NCI-H2196 treated with DMSO at 0.1 percent for 48 hours (cell line): ENCODE data around the gene OR8S1.
"Not testable (repeated sequence)": the region's sequence is repeated elsewhere in the genome, so short reads cannot be mapped to it uniquely, and the experiment has no call there.

Experiments used
- DNase-seq: peaks from one replicate; lab custom pipeline; 2025; ENCODE audit not compliant: unreplicated experiment; lab: John Stamatoyannopoulos, UW

OR8S1 gene

DNA sequence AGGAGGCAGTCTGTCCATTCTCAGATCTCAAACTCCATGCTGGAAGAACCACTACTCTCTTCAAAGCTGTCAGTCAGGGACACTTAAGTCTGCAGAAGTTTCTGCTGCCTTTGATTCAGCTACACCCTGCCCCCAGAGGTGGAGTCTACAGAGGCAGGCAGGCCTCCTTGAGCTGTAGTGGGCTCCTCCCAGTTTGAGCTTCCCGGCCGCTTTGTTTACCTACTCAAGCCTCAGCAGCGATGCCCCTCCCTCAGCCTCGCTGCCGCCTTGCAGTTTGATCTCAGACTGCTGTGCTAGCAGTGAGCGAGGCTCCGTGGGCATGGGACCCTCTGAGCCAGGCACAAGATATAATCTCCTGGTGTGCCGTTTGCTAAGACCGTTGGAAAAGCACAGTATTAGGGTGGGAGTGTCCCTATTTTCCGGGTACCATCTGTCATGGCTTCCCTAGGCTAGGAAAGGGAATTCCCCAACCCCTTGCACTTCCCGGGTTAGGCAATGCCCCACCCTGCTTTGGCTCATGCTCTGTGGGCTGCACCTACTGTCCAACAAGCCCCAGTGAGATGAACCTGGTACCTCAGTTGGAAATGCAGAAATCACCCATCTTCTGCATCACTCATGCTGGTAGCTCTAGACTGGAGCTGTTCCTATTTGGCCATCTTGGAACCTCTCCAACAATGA lies 28.4 kb downstream of the OR8S1 start:
- not testable (repeated sequence) for DNase-seq

DNA sequence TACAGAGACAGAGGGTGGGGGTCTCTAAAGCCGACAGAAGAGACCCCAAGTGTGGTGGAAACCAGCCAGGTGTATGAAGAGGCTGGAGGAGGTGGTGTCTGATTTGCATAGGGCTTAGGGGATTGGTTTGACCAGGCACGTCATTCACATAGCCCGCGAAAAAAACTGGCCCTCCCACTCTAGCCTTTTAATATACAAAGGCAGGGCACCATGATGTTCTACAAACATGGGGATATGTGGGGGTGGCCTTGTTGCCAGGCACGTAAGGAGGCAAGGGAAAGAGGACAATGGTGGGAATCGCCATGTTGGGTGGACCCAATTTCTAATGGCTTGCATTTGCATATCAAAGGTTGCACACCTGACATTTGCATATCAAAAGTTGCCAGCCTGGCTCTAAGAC lies 31.2 kb downstream of the OR8S1 start:
- no peak for DNase-seq

DNA sequence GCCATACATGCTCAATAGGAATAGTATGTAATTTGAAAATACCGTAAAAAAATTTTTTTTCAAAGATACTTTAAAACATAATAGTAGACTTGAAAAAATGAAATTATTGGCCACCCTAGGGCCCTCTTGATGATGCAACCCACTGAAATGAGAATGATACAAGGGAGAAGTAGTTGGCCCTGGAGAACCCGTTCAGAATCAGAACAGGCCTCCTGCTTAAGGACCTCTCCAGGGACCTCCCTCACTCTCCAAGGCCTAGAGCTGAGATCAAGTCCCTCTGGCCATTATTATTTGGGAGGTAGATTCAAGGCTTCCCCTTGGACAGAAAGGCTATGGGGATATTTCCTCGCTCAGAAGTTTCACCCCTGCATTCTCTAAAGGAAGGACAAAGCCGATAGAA lies 32.5 kb downstream of the OR8S1 start:
- no peak for DNase-seq

DNA sequence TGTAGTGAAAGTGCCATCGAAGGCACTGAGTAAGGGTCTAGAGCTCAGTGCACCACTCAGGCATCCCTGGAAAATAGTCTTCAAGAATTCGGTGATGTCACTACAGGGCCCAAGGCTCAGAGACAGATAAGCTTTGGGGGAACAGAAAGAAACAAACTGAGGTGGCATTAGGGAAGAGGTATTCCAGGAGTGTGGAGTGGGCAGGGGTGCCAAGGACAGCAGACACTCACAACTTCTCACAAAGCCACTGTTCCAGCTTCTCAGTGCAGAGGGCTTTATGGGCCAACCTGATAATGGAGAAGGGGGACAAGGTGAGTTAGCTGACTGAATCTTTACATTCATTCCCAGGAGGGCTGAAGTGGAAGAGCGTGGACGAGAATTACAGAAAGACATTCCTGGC lies 42.3 kb downstream of the OR8S1 start:
- no peak for DNase-seq

DNA sequence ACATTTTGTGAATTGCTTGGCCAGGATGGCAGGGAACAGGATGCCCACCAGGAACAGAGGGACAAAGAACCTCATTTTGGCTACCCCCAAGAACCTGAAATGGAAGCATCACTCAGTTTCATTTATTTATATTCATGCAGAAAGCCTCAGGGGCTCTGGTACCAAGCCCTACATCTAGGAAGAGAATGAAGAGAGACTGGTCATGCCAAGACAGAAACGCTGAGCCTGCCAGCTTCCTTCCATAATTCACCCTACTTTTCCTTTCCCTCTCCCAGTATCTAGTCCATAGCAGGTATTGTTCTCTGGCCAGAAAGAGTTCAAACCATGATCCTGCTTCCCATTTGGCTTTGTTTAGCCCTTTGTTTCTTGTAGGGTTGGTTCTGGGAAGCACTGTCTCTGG lies 44.5 kb downstream of the OR8S1 start, which contains the start of gene LALBA:
LALBA (minus strand) TSS at position 101 of the 400 bp plus-strand sequence; CDS start at position 75, 26 bp downstream.
- no peak for DNase-seq

DNA sequence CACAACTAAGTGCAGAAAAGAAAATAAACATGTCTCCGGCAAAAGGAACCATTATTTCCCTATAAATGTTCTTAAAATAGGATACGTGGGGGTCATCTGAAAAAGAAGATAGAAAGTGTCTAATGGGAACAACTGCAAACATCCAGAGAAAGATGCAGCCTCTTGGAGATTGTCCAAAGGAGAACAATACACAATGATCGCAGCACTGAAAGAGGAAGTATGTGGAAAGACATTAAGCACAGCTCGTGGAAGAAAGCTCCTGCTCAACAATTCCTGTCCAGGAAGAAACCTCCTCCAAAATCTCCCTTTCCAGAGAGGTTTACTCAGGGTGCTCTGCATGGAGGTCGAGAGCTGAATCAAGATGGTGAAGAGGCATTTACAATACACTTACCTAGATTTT lies 46.9 kb downstream of the OR8S1 start:
- no peak for DNase-seq
